Measurements from ENCODE around the gene ATP2A1.

Gene ATP2A1

GRCh38 chr16:28834873-28835863, 43.1 kb upstream of the ATP2A1 start:
- H3K4me1 ChIP-seq = no peaks in the 10 kb centered on the region
- H3K9ac ChIP-seq = no peak overlapping the region
- no peak overlapping the region for H2AFZ ChIP-seq
- no peaks in the 10 kb centered on the region for H3K79me2 ChIP-seq
- no peak overlapping the region for H3K27ac ChIP-seq
- no peaks in the 10 kb centered on the region for H3K9me3 ChIP-seq (ENCODE audit: control insufficient read depth, low read length)
- H3K36me3 ChIP-seq (ENCODE audit: control insufficient read depth, insufficient read depth, low read length) = no peaks in the 10 kb centered on the region
- TF ChIP-seq, protein P1, sequence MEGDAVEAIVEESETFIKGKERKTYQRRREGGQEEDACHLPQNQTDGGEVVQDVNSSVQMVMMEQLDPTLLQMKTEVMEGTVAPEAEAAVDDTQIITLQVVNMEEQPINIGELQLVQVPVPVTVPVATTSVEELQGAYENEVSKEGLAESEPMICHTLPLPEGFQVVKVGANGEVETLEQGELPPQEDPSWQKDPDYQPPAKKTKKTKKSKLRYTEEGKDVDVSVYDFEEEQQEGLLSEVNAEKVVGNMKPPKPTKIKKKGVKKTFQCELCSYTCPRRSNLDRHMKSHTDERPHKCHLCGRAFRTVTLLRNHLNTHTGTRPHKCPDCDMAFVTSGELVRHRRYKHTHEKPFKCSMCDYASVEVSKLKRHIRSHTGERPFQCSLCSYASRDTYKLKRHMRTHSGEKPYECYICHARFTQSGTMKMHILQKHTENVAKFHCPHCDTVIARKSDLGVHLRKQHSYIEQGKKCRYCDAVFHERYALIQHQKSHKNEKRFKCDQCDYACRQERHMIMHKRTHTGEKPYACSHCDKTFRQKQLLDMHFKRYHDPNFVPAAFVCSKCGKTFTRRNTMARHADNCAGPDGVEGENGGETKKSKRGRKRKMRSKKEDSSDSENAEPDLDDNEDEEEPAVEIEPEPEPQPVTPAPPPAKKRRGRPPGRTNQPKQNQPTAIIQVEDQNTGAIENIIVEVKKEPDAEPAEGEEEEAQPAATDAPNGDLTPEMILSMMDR (IDR thresholded peaks at IDR 0.05) = no peak
- no peak overlapping the region for H3K4me2 ChIP-seq (ENCODE audit: low read length)
- no peak overlapping the region for H3K4me3 ChIP-seq (ENCODE audit: low read depth, low read length)
- no peaks in the 10 kb centered on the region for H3K27me3 ChIP-seq (ENCODE audit: control insufficient read depth, insufficient read depth, low read length)

GRCh38 chr16:28835864-28836760, 42.2 kb upstream of the ATP2A1 start:
- Histone ChIP-seq H3K4me2 (ENCODE audit: low read length) (no peak overlapping the region), H3K79me2 (no peaks in the 10 kb centered on the region), H3K4me3 (ENCODE audit: low read depth, low read length) (no peak overlapping the region), H3K9ac (no peak overlapping the region), H3K27me3 (ENCODE audit: control insufficient read depth, insufficient read depth, low read length) (no peaks in the 10 kb centered on the region), H3K9me3 (ENCODE audit: control insufficient read depth, low read length) (no peaks in the 10 kb centered on the region), H3K27ac (no peak overlapping the region), H3K4me1 (no peaks in the 10 kb centered on the region), H3K36me3 (ENCODE audit: control insufficient read depth, insufficient read depth, low read length) (no peaks in the 10 kb centered on the region), H2AFZ (no peak overlapping the region)
- TF ChIP-seq, protein P1 (IDR thresholded peaks at IDR 0.05) = no peak

DNA sequence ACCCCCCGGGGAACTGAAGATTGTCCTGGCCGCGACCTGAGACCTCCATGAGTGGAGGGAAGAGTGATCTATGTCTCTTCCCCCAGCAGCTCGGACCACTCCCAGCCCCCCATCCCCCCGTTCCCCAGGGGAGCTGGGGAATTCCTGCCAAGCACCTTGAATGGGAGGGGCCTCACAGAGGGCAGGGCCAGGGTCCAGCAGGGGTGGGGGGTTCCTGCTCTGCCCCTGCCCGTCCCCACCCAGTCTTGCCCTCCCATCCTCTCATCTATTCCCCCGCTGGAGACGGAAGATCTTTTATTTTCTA, 41.6 kb upstream of the ATP2A1 start:
- Histone ChIP-seq H3K9me3 (ENCODE audit: control insufficient read depth, low read length) (no peaks in the 10 kb centered on the region), H3K27ac (no peak overlapping the region), H2AFZ (no peak overlapping the region), H3K9ac (no peak overlapping the region), H3K4me3 (ENCODE audit: low read depth, low read length) (no peak overlapping the region), H3K27me3 (ENCODE audit: control insufficient read depth, insufficient read depth, low read length) (no peaks in the 10 kb centered on the region), H3K4me2 (ENCODE audit: low read length) (no peak overlapping the region), H3K79me2 (no peaks in the 10 kb centered on the region), H3K36me3 (ENCODE audit: control insufficient read depth, insufficient read depth, low read length) (no peaks in the 10 kb centered on the region), H3K4me1 (no peaks in the 10 kb centered on the region)
- TF ChIP-seq, protein P1 (IDR thresholded peaks at IDR 0.05) = no peak

DNA sequence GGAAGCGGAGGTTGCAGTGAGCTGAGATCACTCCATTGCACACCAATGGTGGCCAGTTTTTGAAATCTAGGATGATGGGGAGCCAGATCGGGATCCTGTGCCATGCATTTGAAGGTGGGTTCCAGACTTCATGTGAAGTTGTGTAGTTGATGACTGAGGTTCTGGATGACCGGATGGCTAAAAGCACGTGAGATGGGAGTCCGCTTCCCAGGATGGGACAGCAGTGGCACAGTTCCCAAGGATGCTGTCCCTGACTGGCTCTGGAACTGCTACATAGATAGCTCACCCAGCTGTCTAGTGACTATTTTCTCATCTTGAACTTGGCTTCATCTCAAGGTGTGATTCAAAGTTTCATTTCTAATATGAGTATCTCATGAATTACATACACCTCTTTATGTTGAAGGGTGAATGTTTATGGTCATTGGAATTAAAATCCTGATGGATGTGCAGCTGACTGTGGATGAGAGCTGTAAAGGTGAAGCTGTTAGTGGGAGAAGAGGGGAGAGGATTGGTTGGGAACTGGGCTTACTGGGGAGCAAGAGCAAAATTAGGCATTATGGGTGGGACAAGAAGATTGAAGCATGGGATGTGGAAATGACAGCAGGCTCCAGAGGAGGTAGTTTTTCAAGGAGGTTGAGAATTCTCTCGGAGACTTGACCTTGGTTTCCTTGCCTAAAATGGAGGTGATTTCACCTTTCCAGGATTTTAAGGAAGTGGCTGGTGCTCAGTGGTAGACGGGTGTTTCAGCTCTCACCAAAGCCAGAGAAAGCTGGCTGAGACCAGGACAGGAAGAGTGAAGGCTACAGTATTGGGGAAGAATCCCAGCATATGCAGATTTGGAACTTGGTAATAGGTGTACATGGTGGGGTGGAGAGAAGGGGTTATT, 40.4 kb upstream of the ATP2A1 start:
- H3K4me3 ChIP-seq (ENCODE audit: low read depth, low read length) = no peak overlapping the region
- TF ChIP-seq, protein P1 (IDR thresholded peaks at IDR 0.05) = no peak
- H3K36me3 ChIP-seq (ENCODE audit: control insufficient read depth, insufficient read depth, low read length) = no peaks in the 10 kb centered on the region
- no peaks in the 10 kb centered on the region for H3K27me3 ChIP-seq (ENCODE audit: control insufficient read depth, insufficient read depth, low read length)
- H3K4me1 ChIP-seq = no peaks in the 10 kb centered on the region
- H3K27ac ChIP-seq = no peak overlapping the region
- no peak overlapping the region for H3K4me2 ChIP-seq (ENCODE audit: low read length)
- no peaks in the 10 kb centered on the region for H3K9me3 ChIP-seq (ENCODE audit: control insufficient read depth, low read length)
- H3K9ac ChIP-seq = no peak overlapping the region
- H2AFZ ChIP-seq = no peak overlapping the region
- no peaks in the 10 kb centered on the region for H3K79me2 ChIP-seq
